ENCODE data around the gene BTN3A1.
"Not testable (repeated sequence)": the region's sequence is repeated elsewhere in the genome, so short reads cannot be mapped to it uniquely, and the experiment has no call there.

Gene BTN3A1

GRCh38 chr6:26418077-26418476 is 16.0 kb downstream of the BTN3A1 start:
- H3K4me3 Mint-ChIP-seq, H3K9me3 Mint-ChIP-seq, H3K27me3 Mint-ChIP-seq, H3K27ac Mint-ChIP-seq, H3K4me1 Mint-ChIP-seq: not testable (repeated sequence)
- peaks cover 17% of the 10 kb centered on the region for H3K36me3 Mint-ChIP-seq

- peaks cover 12% of the 10 kb centered on the region for H3K36me3 Mint-ChIP-seq
Measured at GRCh38 chr6:26418795-26419194, 16.7 kb downstream of the BTN3A1 start.

GRCh38 chr6:26420688-26421171 is 18.7 kb downstream of the BTN3A1 start:
- Mint-ChIP-seq H3K9me3 (no peaks in the 10 kb centered on the region), H3K27ac (no peak overlapping the region), H3K4me3 (no peak overlapping the region), H3K4me1 (no peaks in the 10 kb centered on the region), H3K27me3 (no peaks in the 10 kb centered on the region), H3K36me3 (peaks cover 5% of the 10 kb centered on the region)

More at GRCh38 chr6:26418795-26419194, 16.7 kb downstream of the BTN3A1 start:
- H3K27ac Mint-ChIP-seq, H3K4me1 Mint-ChIP-seq, H3K9me3 Mint-ChIP-seq, H3K27me3 Mint-ChIP-seq, H3K4me3 Mint-ChIP-seq: not testable (repeated sequence)

GRCh38 chr6:26421259-26422144 is 19.4 kb downstream of the BTN3A1 start:
- H3K27ac Mint-ChIP-seq = no peak overlapping the region
- H3K4me1 Mint-ChIP-seq = no peaks in the 10 kb centered on the region
- H3K27me3 Mint-ChIP-seq = no peaks in the 10 kb centered on the region
- H3K9me3 Mint-ChIP-seq = no peaks in the 10 kb centered on the region
- no peak overlapping the region for H3K4me3 Mint-ChIP-seq
- H3K36me3 Mint-ChIP-seq = peaks cover 2% of the 10 kb centered on the region

- no peaks in the 10 kb centered on the region for H3K27me3 Mint-ChIP-seq
- H3K9me3 Mint-ChIP-seq = no peaks in the 10 kb centered on the region
- no peak overlapping the region for H3K27ac Mint-ChIP-seq
- peaks cover 2% of the 10 kb centered on the region for H3K36me3 Mint-ChIP-seq
- no peak overlapping the region for H3K4me3 Mint-ChIP-seq
- H3K4me1 Mint-ChIP-seq = no peaks in the 10 kb centered on the region
Measured at GRCh38 chr6:26422329-26422728, 20.3 kb downstream of the BTN3A1 start.

- Mint-ChIP-seq H3K27ac (no peak overlapping the region), H3K27me3 (no peaks in the 10 kb centered on the region), H3K4me1 (no peaks in the 10 kb centered on the region), H3K36me3 (no peaks in the 10 kb centered on the region), H3K4me3 (no peak overlapping the region), H3K9me3 (no peaks in the 10 kb centered on the region)
Measured at GRCh38 chr6:26426691-26427450, 24.8 kb downstream of the BTN3A1 start.

- Mint-ChIP-seq H3K27me3 (no peaks in the 10 kb centered on the region), H3K27ac (no peak overlapping the region)
Measured at GRCh38 chr6:26427451-26427809, 25.4 kb downstream of the BTN3A1 start.

GRCh38 chr6:26428206-26428605 is 26.1 kb downstream of the BTN3A1 start:
- Mint-ChIP-seq H3K4me3 (no peak overlapping the region), H3K4me1 (no peaks in the 10 kb centered on the region), H3K27ac (no peak overlapping the region), H3K36me3 (no peaks in the 10 kb centered on the region), H3K27me3 (no peaks in the 10 kb centered on the region), H3K9me3 (no peaks in the 10 kb centered on the region)

More at GRCh38 chr6:26427451-26427809, 25.4 kb downstream of the BTN3A1 start:
- Mint-ChIP-seq H3K4me1 (no peaks in the 10 kb centered on the region), H3K36me3 (no peaks in the 10 kb centered on the region), H3K9me3 (no peaks in the 10 kb centered on the region), H3K4me3 (no peak overlapping the region)

GRCh38 chr6:26430787-26431186 is 28.7 kb downstream of the BTN3A1 start:
- no peaks in the 10 kb centered on the region for H3K4me1 Mint-ChIP-seq
- H3K27ac Mint-ChIP-seq = no peak overlapping the region
- H3K9me3 Mint-ChIP-seq = peaks cover 10% of the 10 kb centered on the region
- peaks cover 4% of the 10 kb centered on the region for H3K36me3 Mint-ChIP-seq
- no peak overlapping the region for H3K4me3 Mint-ChIP-seq
- H3K27me3 Mint-ChIP-seq = no peaks in the 10 kb centered on the region

GRCh38 chr6:26431258-26432172 is 29.4 kb downstream of the BTN3A1 start:
- peaks cover 10% of the 10 kb centered on the region for H3K9me3 Mint-ChIP-seq
- peaks cover 4% of the 10 kb centered on the region for H3K36me3 Mint-ChIP-seq
- no peak overlapping the region for H3K27ac Mint-ChIP-seq
- H3K4me3 Mint-ChIP-seq = no peak overlapping the region
- H3K4me1 Mint-ChIP-seq = no peaks in the 10 kb centered on the region
- H3K27me3 Mint-ChIP-seq = no peaks in the 10 kb centered on the region

- Mint-ChIP-seq H3K36me3 (peaks cover 4% of the 10 kb centered on the region), H3K4me1 (no peaks in the 10 kb centered on the region), H3K4me3 (no peak overlapping the region), H3K9me3 (peaks cover 10% of the 10 kb centered on the region), H3K27ac (no peak overlapping the region), H3K27me3 (no peaks in the 10 kb centered on the region)
Measured at GRCh38 chr6:26432627-26433201, 30.6 kb downstream of the BTN3A1 start.

- not testable (repeated sequence) for H3K27ac Mint-ChIP-seq, H3K27me3 Mint-ChIP-seq, H3K4me1 Mint-ChIP-seq, H3K36me3 Mint-ChIP-seq, H3K9me3 Mint-ChIP-seq, H3K4me3 Mint-ChIP-seq
Measured at GRCh38 chr6:26433680-26434079, 31.6 kb downstream of the BTN3A1 start.

- H3K9me3 Mint-ChIP-seq = peaks cover 10% of the 10 kb centered on the region
- no peak overlapping the region for H3K27ac Mint-ChIP-seq
- H3K36me3 Mint-ChIP-seq = peaks cover 4% of the 10 kb centered on the region
- no peak overlapping the region for H3K4me3 Mint-ChIP-seq
- no peaks in the 10 kb centered on the region for H3K27me3 Mint-ChIP-seq
- peaks cover 16% of the 10 kb centered on the region for H3K4me1 Mint-ChIP-seq
Measured at GRCh38 chr6:26436018-26436417, 33.9 kb downstream of the BTN3A1 start.

- H3K27me3 Mint-ChIP-seq = no peaks in the 10 kb centered on the region
- peaks cover 10% of the 10 kb centered on the region for H3K9me3 Mint-ChIP-seq
- H3K4me3 Mint-ChIP-seq = no peak overlapping the region
- H3K36me3 Mint-ChIP-seq = peaks cover 4% of the 10 kb centered on the region
- peaks cover 27% of the 10 kb centered on the region for H3K4me1 Mint-ChIP-seq
- no peak overlapping the region for H3K27ac Mint-ChIP-seq
Measured at GRCh38 chr6:26437550-26437949, 35.5 kb downstream of the BTN3A1 start.

GRCh38 chr6:26438000-26438399 is 35.9 kb downstream of the BTN3A1 start:
- Mint-ChIP-seq H3K4me1 (peaks cover 31% of the 10 kb centered on the region), H3K36me3 (peaks cover 6% of the 10 kb centered on the region), H3K27me3 (no peaks in the 10 kb centered on the region), H3K9me3 (peaks cover 10% of the 10 kb centered on the region), H3K4me3 (no peak overlapping the region), H3K27ac (no peak overlapping the region)

All from activated naive CD4-positive, alpha-beta T cell treated with anti-CD3 and anti-CD28 coated beads, Interleukin-2, amount 50 U/mL, for 24 hours (primary cell).